Panc1 (cell line): ENCODE data around the gene SYT5.
"Not testable (repeated sequence)": the region's sequence is repeated elsewhere in the genome, so short reads cannot be mapped to it uniquely, and the experiment has no call there.

Experiments used
- CTCF ChIP-seq: fragments of 450-650 bp; IDR thresholded peaks from 2 replicates; pipeline ENCODE4 v1.5.1; 2017; ENCODE audit warnings: mild to moderate bottlenecking
- TCF7L2 ChIP-seq: IDR thresholded peaks from 2 replicates; pipeline ENCODE4 v1.6.1; 2011; ENCODE audit warnings: mild to moderate bottlenecking, low read depth, low read length, inconsistent platforms

- not testable (repeated sequence) for TF ChIP-seq TCF7L2, CTCF
Observed at GRCh38 chr19:55155784-55156183, 24.3 kb downstream of the SYT5 start.
